ENCODE data around the gene TMEM31.

TMEM31 gene

DNA sequence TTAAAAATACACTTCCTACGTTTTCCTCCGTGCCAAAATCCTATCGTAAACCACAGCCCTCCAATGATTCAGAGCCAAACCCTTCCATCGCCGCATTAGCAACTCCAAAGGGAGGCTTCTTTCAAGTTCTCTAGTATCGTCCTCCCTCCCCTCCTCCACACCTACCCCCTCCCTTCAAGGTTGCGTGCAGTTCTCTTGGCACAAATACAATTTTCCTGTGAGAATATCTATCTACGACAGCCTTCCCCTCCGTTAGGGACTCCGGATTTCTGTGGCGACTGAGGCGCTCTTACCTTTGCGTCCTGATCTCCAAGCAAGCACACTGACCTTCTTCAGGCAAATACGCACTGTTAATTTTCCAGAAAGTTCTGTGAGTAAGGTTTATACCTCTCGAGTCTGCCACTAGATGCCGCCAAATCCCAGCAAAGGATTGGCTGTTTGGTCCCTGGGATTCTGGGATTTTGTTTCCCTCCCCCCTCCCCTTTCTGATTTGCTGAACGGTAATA lies 23.0 kb upstream of the TMEM31 start:
- TF ChIP-seq, protein P1, sequence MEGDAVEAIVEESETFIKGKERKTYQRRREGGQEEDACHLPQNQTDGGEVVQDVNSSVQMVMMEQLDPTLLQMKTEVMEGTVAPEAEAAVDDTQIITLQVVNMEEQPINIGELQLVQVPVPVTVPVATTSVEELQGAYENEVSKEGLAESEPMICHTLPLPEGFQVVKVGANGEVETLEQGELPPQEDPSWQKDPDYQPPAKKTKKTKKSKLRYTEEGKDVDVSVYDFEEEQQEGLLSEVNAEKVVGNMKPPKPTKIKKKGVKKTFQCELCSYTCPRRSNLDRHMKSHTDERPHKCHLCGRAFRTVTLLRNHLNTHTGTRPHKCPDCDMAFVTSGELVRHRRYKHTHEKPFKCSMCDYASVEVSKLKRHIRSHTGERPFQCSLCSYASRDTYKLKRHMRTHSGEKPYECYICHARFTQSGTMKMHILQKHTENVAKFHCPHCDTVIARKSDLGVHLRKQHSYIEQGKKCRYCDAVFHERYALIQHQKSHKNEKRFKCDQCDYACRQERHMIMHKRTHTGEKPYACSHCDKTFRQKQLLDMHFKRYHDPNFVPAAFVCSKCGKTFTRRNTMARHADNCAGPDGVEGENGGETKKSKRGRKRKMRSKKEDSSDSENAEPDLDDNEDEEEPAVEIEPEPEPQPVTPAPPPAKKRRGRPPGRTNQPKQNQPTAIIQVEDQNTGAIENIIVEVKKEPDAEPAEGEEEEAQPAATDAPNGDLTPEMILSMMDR (IDR thresholded peaks at IDR 0.05): peak; percentile 21
- no peaks in the 10 kb centered on the region for H3K9me3 ChIP-seq
- H3K27ac ChIP-seq: peak overlapping the region; percentile 96
- no peaks in the 10 kb centered on the region for H3K27me3 ChIP-seq
- peak overlapping the region; percentile 73 to 84 for H3K4me3 ChIP-seq (ENCODE audit: low read depth in 1 of 2, low read length in 1 of 2)
- H3K36me3 ChIP-seq: no peaks in the 10 kb centered on the region
- H3K4me1 ChIP-seq (ENCODE audit: control insufficient read depth in 1 of 2, insufficient read depth in 1 of 2, low read depth in 1 of 2, low read length in 1 of 2): peaks cover 10 to 14% of the 10 kb centered on the region in 2 experiments

DNA sequence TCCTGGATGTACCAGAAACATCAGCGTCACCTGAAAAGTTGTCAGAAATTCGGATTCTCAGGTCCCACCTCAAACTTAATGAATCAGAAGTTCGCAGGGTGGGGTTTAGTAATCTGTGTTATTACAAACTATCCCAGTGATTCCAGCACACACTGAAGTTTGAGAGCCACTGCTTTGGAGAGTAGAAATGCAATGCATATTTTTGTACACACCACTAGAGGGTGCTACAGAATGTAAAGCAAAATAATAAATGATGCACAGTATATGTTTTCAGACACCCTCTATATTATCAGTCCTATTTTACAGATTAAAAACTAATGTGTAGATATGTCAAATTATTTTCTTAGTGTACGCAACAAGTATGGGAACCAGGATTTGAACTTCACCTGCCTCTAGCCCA lies 21.8 kb upstream of the TMEM31 start:
- no peaks in the 10 kb centered on the region for H3K9me3 ChIP-seq
- TF ChIP-seq, protein P1 (IDR thresholded peaks at IDR 0.05): peak; percentile 57
- H3K36me3 ChIP-seq: no peaks in the 10 kb centered on the region
- H3K27ac ChIP-seq: peak overlapping the region; percentile 3
- no peaks in the 10 kb centered on the region for H3K27me3 ChIP-seq
- H3K4me1 ChIP-seq (ENCODE audit: control insufficient read depth in 1 of 2, insufficient read depth in 1 of 2, low read depth in 1 of 2, low read length in 1 of 2): peaks cover 10 to 14% of the 10 kb centered on the region in 2 experiments
- no peak overlapping the region for H3K4me3 ChIP-seq (ENCODE audit: low read depth in 1 of 2, low read length in 1 of 2)

DNA sequence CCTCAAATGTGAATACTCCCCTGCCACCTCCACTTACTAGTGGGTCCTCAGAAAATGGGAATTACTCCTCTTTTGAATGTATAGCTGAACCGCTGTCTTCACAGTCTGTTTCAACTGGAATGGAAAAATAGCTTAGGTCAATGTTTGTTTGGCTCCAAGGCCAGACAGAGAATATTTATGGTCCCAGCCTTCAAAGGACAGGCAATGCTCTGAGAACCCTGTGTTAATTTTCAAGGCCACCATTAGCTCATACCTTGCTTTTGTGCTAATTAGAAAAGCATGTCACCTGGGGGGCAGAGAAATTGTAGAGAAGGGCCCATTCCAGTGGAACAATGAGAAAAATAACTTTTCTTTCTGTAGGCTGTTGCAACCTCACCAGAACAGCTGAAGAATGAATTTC lies 19.6 kb upstream of the TMEM31 start:
- H3K27ac ChIP-seq: no peak overlapping the region
- TF ChIP-seq, protein P1 (IDR thresholded peaks at IDR 0.05): no peak
- H3K4me3 ChIP-seq (ENCODE audit: low read depth in 1 of 2, low read length in 1 of 2): no peak overlapping the region
- no peaks in the 10 kb centered on the region for H3K27me3 ChIP-seq
- peaks cover 4 to 9% of the 10 kb centered on the region in 2 experiments for H3K4me1 ChIP-seq (ENCODE audit: control insufficient read depth in 1 of 2, insufficient read depth in 1 of 2, low read depth in 1 of 2, low read length in 1 of 2)
- no peaks in the 10 kb centered on the region for H3K36me3 ChIP-seq
- H3K9me3 ChIP-seq: no peaks in the 10 kb centered on the region

DNA sequence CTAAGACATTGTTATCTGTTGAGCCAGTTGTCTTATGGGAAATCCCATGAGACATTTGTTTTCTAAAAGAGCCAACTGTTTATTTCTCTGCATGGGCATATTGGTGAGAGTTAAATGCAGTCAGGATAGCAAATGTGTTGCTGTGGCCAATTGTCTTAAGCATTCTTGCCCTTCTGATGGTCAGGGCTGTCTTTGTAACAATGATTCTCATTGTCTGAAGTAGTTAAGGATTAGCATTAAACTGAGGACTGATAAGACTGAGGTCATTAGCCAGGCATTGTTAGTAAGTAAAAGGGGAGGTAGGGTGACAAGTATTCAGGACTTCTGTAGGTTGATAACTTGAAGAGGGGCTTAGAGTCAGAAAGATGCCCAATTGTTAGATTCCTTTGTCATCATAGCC lies 13.0 kb upstream of the TMEM31 start:
- TF ChIP-seq, protein P1 (IDR thresholded peaks at IDR 0.05): no peak

DNA sequence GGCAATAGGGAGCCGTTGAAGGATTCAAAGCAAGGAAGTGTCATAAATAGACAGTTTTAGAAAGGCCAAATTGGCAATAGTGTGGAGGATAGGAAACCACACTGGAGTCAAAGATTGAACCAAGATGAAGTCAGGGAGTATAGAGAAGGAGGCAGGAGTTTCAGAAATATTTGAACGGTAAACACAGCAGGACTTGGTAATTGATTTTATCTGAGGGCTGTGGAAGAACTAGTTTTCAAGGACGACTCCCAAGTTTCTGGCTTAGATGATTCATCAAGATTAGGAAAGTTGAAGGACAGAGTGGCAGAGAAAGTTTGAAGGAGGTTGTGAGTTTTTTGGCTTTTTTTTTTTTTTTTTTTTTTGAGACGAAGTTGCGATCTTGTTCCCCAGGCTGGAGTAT lies 11.5 kb upstream of the TMEM31 start:
- H3K27ac ChIP-seq: no peak overlapping the region
- no peaks in the 10 kb centered on the region for H3K27me3 ChIP-seq
- H3K9me3 ChIP-seq: no peaks in the 10 kb centered on the region
- H3K4me1 ChIP-seq (ENCODE audit: control insufficient read depth in 1 of 2, insufficient read depth in 1 of 2, low read depth in 1 of 2, low read length in 1 of 2): no peaks in the 10 kb centered on the region
- no peaks in the 10 kb centered on the region for H3K36me3 ChIP-seq
- no peak overlapping the region for H3K4me3 ChIP-seq (ENCODE audit: low read depth in 1 of 2, low read length in 1 of 2)
- TF ChIP-seq, protein P1 (IDR thresholded peaks at IDR 0.05): no peak

More for the DNA sequence above, 13.0 kb upstream of the TMEM31 start:
- H3K9me3 ChIP-seq: no peaks in the 10 kb centered on the region
- no peaks in the 10 kb centered on the region for H3K27me3 ChIP-seq
- no peak overlapping the region for H3K27ac ChIP-seq
- no peaks in the 10 kb centered on the region for H3K4me1 ChIP-seq (ENCODE audit: control insufficient read depth in 1 of 2, insufficient read depth in 1 of 2, low read depth in 1 of 2, low read length in 1 of 2)
- no peaks in the 10 kb centered on the region for H3K36me3 ChIP-seq
- H3K4me3 ChIP-seq (ENCODE audit: low read depth in 1 of 2, low read length in 1 of 2): no peak overlapping the region

DNA sequence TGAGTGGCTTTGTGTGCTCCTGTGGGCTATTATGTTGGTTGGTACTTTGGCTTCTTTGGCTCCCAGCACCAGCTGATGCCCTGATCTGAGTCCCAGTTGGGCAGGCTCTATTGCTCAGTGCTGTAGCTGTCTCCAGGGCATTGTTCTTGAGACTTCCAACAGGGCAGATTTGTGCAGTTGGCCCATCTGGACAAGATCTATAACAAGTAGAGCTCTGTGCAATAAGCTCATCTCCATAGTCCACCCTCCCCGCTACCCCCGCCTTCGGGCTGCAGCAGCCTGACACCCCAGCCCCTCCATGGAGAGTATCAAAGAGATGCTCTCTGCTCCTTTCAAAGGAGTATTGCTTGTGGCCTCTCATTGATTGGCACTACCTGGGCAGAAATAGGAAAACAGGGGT lies 5.8 kb upstream of the TMEM31 start:
- H3K27ac ChIP-seq: no peak overlapping the region
- no peaks in the 10 kb centered on the region for H3K4me1 ChIP-seq (ENCODE audit: control insufficient read depth in 1 of 2, insufficient read depth in 1 of 2, low read depth in 1 of 2, low read length in 1 of 2)
- H3K27me3 ChIP-seq: no peaks in the 10 kb centered on the region
- no peak overlapping the region for H3K4me3 ChIP-seq (ENCODE audit: low read depth in 1 of 2, low read length in 1 of 2)
- no peaks in the 10 kb centered on the region for H3K9me3 ChIP-seq
- H3K36me3 ChIP-seq: no peaks in the 10 kb centered on the region
- TF ChIP-seq, protein P1 (IDR thresholded peaks at IDR 0.05): no peak
